ENCODE results near the gene CHCHD3.

Gene CHCHD3

DNA sequence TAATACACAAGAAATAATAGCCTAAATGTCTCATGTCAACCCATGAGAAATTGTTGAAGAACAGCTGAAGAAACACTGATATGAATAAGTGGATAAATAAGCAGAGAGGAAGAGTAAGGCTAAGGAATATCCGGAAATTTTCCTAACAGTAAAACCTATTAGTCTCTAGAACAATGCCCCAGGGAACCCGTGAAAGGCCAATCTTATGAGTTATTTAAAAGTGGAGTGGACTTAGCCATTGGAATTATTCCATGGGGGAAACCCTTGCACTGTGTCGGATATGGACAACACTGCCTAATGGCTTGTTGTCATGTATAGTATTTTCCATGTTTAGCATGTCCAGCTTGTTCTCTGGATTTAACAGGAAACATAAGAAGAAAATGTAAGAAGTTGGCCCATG lies 288.4 kb downstream of the CHCHD3 start:
- no peak for DNase-seq

DNA sequence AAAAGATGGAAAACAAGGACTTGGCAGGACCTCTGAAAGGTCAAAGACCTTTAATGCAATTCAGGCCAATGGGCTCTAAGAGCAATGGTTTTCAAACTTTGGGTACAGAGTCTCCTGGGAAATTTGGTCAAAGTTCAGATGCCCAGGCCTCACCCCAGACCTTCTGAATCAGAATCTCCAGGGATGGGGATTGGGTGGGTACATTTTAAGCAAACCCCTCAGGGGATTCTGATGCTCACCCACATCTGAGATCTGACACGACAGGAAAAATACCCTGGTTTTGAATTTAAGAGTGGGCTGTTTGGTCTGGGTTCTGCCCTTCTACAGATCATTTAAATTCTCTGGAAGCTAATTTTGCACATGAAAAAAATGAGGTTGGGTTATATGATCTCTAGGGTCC lies 290.9 kb downstream of the CHCHD3 start:
- DNase-seq, result no peak

DNA sequence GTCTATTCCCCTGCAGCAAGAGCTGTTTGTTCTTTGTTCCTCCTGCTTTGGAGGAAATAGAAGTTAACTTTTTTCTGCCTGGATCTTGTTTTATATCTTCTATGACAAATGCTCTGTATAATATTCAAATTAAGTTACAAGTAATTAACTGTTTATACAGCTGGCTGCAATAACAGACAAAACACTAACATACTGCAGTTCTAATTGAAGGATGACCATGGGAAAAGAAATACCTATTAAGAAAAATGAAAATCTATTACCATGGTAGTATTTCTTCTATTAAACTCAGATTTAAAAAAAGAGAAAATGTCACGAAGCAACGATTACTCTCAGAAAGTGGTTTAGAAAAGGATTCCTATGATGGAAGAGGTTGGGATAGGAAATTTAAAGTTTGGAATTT lies 291.8 kb downstream of the CHCHD3 start:
- no peak for DNase-seq

DNA sequence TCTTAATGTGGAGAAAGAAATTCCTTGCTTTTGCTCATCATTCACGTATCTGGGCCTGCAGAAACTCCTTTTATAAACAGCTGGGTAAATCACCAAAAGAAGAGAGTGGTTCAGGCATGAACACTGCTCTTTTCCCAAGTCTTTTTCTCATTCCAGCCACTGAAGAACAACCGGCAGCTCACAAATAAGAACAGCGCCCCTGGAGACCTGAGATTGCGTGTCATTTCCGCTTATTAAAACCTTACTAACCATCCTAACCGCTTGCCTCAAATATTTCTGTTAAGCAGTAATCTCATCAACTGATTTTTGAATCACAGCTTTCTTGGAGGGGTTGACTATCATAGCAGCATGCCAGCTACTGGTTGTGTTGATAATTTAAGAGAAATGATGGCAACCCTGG lies 292.6 kb downstream of the CHCHD3 start:
- no peak for DNase-seq

DNA sequence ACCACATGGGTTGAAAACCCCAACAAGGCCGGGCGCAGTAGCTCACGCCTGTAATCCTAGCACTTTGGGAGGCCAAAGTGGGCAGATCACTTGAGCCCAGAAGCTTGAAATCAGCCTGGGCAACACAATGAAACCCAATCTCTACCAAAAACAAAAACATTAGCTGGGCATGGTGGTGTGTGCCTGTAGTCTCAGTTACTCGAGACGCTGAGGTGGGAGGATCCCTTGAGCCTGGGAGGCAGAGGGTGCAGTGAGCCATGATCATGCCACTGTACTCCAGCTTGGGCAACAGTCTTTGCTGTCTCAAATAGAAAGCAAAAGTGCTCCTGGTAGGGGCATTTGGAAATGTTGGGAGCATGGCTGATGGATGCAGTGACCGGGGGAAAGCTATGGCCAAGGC lies 296.0 kb downstream of the CHCHD3 start:
- no peak for DNase-seq

DNA sequence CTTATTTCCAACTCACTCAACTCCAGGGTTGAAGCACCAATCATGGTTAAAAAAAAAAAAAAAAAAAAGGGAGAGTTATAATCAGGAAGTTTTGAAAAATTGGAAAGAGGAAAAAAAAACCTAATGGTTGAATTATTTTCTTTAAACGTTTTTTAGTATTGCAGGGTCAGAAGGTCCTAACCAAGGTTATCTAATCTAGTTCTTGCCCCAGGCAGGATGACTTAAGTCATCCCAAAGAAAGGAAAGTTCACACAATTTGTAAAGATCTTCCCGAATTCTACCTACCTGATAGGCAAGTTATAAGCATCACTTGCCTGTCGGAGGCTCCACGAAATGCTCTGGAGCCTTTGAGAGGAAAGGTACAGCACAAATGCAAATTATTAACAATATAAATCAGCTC lies 297.5 kb downstream of the CHCHD3 start:
- no peak for DNase-seq

DNA sequence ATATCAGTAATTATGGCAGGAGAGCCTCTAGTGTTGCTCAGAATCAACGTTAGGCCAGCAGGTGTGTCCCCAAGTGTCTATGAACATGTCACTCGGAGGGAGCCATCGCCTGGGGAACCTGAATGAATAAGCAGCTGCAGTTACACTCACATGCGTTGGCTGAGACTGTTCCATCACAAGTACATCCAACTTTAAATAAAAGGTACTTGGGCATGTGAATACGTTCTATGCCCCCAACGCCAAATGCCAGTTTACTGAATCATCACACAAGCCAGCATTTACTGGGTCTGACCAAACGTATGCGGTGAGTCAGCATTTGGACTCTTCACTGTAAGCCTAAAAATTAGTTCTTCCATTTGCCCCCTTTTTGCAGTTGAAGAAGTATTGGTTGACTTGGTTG lies 298.1 kb downstream of the CHCHD3 start:
- DNase-seq, result no peak

DNA sequence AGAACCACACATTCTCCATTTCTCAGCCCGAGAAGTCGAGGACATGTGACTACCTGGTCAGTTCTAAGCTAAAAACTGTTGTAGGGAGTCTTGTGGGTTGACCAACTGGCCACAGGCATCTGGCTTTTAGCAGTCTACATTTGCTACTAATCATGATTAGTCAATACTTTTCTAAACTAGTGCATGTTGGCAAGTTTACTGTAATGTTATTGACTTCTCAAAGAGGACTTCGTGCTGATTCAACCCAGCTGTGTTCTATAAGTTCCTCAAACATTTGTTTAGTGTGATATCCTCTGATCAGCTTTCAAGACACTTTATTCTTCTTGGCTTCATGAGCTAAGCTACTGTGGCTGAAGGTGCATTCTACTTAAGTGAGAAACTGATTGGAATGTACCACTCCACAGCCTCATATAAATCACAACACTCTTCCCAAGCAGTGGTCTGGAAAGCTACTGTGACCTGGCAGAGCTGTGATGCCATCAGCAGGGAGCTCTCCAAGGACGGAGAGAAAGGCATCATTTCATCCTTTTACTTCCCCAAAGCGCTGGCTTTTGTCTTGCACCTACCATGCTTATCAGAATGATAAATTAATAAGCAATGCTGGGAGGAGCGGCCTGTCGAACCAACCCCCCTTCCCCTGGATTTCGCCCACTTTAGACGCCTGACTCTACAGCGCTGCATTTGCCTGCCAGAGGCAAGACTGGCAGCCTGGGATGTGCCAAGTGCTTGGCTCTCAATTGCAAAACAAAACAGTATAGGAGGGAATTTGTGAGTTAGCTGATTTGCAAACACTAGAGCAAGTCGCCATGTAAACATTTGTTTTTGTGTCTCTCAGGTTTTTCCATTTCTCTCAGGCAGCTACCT lies 298.9 kb downstream of the CHCHD3 start:
- no peak for DNase-seq

DNA sequence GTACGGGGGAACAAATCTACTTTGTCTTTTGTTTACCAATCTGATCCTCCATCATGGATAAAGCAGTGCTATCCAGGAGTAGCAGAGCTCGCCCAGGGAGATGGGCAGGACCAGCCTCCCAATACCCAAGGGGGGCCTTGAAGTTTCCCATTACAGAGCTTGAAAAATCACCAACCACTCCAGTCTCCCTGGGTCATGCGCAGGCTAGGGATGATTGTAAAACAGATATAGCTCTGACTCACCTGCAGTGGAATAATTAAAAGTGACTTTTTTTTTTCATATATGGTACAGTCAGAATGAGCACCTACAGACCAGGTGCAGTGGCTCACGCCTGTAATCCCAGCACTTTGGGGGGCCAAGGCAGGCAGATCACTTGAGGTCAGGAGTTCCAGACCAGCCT lies 301.1 kb downstream of the CHCHD3 start:
- DNase-seq, result no peak

DNA sequence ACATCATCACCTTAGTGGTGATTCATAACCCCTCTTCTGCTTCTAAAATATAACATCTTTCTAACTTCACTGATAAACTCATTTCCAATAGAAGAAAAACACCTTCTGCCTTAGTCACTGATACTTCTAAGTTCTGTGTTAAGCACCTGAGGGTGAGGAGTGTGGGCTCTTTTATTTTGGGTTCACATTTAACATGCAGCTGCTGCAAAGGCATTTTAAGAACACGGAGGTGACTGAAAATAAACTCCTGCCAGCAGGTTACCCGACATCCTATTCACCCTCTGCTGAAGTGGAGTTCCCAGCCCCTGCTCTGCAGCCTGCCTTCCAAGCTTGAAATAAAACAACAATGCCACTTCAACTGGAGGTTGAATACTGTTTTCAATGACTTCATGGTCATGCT lies 302.7 kb downstream of the CHCHD3 start:
- no peak for DNase-seq

DNA sequence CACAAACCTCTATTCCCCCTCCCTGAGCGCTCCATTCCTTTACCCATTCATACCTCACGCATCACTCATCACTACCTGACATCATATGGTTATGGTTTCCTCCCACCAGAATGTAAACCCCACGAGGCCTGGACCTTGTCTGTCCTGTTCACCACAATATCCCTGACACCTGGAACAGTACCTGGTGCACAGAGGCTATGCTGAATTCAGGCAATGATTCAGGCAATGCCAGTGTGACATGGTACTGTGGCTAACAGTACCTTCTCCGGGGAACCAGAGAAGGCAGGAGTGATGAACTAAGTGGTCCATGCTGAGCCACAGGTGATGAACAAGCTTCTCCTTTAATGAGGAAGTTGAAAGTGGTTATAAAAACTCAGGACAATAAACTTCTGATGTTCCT lies 303.1 kb downstream of the CHCHD3 start:
- no peak for DNase-seq

DNA sequence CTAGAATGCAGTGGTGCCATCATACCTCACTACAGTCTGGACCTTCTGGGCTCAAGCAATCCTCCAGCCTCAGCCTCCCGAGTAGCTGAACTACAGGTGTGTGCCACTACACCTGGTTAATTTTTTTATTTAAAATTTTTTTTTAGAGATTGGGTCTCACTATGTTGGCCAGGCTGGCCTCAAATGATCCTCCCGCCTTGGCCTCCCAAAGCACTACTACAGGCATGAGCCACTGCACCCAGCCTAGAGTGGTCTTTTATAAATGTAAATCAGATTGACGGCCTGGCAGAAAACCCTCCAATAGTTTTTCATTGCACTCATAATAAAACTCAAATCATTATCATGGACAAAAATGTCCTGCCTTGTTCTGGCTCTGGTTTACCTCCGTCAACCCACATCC lies 303.9 kb downstream of the CHCHD3 start:
- DNase-seq, result no peak

DNA sequence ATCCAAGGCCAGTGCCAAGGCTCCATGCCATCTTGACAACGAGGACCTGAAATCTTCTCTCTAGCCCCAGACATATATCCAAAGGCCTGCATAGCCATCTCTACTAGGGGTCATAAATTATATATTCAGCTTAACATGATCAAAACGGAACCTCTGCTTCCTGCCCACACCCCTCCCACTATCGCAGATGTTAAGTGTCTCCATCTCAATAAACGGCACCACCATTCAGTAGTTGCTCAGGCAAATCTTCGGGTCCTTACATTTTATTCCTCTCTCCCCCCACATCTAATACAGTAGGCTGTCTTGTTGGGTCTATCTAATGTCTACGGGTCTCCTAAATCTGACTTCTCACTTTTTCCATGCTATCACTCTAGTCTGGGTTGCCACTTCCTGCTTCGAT lies 304.5 kb downstream of the CHCHD3 start:
- no peak for DNase-seq

DNA sequence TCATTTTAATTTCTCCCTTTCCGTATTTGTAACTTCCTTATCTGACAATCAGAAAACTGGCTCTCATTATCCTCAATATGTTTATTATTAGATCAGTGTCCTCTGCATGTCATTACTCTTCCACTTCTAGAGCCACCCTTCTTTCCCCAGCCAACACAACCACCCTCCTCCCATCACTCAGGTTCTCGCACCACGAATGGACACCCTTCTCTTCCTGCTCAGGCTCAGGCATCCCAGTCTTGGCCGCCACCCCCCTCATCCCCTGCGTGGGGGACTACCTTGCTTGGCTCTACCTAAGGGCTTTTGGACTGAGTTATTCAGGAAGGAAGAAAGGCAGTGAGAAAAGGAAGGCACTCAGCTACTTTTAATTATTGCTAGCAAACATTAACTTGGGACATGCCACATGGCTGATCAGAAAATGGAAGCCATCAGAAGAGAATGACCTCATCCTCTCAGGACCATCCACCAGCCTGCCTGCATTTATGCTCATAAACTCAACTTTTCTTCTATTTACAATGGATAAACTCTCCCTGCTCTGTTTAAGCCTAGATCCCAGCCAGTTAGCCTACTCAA lies 305.8 kb downstream of the CHCHD3 start:
- DNase-seq, result no peak

DNA sequence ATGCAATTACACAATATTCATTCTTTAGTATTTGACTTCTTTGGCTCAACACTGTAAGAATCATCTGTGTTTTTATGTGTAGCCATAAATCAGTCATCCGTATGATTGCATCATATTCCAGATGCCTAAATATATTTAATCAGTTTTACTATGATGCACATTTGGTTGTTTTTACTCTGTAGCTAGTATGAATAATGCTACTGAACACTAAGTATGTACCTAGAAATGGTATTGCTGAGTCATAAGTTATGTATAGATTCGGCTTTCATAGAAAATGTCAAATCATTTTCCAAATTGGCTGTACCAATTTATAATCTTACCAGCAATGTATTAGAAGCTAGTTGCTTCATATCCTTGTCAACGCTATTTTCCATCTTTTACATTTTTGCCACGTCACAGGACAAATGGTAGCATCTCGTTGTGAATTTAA lies 308.3 kb downstream of the CHCHD3 start:
- DNase-seq, result no peak

DNA sequence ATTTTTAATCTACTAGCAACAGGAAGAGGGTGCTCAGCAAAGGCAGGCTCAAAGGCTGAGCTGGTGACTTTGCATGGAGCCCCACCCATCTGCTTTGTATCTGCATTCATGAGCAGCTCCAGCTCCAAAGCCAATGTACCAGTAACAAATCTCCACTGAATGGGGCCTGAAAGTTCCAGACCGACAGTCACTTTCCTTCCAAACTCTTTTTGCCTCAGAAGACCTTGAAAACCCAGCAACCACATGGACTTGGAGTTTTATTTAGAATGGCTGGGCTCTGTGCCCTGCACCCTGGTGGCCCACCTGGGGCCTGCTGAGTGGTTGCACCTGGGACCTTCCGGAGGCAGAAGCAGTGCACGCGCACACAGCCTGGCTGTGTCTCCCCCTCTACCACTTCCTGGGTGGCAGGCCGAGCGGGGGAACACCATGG lies 310.6 kb downstream of the CHCHD3 start:
- DNase-seq, result no peak

DNA sequence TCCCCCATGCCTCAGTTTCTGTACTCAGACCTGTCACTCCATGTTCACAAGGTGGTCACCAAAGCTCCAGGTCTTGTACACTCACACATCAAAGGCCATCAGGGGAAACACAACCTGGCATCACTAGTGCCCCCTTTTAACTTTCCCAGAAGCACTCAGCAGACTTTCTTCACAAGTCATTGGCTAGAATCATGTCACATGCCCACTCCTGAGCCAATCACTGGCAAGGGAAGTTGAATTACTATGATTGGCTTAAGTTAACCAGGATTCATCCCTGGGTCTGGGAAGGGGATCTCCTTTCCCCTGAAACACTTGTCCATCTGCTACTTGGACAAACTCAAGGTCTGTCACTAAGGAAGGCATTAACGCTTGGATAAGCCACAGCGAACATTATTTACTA lies 311.8 kb downstream of the CHCHD3 start:
- no peak for DNase-seq

DNA sequence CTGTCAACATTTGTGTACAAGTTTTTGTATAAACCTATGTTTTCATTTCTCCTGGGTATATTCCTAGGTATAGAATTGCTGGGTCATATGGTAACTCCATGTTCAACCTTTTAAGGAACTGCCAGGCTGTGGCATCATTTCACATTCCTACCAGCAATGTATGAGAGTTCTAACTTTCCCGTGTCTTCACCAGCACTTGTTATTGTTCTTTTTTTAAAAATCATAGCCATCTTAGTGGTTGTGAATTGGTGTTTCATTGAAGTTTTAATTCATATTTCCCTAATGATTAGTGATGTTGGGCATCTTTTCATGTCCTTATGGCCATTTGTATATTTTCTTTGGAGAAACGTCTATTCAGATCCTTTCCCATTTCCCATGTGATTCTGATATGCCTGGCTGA lies 312.6 kb downstream of the CHCHD3 start:
- DNase-seq, result no peak

DNA sequence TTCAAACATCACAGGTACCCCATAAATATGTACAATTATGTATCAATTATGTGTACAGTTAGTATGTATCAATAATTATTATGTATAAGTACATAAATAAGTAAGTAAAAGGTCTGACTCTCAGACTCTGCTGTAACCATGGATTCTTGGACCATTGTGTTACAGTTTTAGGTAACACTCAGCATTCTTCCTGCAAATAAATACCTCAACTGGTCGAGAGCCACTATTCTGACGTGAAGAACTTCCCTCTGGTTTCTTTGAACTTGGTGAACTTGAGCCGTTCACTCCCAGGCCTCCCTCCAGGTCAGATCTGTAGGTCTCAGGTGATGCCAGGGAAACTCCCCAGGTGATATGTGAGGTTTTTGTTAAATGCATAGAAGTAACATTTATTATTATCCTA lies 313.8 kb downstream of the CHCHD3 start:
- DNase-seq, result no peak

DNA sequence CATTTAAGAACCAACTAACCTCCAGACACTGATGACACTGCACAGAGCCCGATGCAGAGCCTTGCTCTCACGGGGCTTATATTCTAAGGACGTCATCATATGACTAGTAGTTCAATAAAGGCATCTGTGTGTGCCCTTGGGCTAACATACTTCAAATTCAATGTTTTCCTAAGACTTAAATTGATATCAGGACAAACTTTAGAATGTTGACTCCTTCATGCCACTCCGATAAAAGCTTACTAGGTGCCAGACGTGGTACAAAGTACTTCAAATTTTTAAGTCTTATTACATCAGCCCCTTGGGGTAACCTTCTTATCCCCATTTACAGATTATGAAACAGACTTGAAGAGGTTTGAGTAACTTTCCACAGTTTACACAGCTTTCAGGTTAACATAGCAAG lies 314.5 kb downstream of the CHCHD3 start:
- DNase-seq, result no peak

DNA sequence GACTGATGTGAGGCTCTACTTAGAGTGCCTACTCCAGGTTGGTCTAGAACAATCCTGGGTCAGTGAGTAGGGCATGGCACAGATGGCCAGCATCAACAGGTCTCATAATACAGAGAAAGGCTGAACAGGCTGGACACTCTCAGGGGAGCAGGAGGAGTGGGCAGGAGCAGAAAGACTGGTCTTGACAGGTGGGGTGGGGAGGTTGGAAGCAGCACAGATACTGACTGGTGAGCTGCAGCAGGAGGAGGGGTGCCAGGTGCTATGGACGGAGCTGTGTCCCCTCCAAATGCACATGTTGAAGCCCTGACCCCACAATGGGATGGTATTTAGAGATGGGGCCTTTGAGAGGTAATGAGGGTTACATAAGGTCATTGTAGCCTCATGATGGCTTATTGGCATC lies 315.2 kb downstream of the CHCHD3 start:
- no peak for DNase-seq

DNA sequence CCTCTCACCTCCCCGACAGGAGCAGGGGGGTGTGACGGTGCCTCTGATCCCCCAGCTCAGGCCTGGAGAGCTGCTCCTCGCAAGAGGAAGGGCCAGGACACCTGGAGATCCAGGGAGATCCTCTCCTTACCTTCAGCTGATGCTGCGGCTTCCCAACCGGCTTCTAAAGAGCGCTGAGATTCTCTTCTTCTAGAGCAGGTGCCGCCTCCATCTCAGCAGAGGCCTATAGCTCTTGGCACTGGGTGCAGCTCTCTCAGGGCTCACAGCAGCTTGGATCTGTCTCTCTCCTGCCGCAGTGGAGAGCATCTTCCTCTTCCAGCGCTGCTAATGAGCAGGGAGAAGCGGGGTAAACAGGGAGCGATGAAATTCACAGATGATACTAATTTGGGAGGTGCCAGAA lies 316.0 kb downstream of the CHCHD3 start:
- DNase-seq, result no peak

DNA sequence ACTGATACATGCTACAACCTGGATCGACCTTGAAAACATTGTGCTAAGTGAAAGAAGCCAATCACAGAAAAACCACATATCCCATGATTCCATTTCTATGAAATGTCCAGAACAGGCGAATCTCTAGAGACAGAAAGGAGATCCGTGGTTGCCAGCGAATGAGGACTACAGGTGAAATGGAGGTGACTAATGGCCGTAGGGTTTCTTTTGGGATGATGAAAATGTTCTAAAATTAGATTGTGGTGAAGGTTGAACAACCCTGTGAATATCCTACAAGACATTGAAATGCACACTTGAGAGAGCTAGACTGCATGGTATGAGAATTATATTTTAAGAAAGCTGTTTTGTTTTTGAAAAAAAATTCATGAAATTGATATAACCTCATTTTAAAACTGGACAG lies 317.1 kb downstream of the CHCHD3 start:
- no peak for DNase-seq

DNA sequence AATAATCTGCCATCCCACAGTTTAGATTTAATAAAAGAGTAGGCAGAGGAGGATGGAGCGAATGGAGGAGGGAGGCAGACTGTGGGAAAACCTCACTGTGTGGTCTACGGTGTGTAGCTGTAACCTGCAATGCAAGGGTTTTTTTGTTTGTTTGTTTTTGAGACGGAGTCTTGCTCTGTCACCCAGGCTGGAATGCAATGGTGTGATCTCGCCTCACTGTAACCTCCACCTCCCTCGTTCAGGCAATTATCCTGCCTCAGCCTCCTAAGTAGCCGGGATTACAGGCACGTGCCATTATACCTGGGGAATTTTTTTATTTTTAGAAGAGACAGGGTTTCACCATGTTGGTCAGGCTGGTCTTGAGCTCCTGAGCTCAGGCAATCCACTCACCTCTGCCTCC lies 321.0 kb downstream of the CHCHD3 start:
- DNase-seq, result no peak

DNA sequence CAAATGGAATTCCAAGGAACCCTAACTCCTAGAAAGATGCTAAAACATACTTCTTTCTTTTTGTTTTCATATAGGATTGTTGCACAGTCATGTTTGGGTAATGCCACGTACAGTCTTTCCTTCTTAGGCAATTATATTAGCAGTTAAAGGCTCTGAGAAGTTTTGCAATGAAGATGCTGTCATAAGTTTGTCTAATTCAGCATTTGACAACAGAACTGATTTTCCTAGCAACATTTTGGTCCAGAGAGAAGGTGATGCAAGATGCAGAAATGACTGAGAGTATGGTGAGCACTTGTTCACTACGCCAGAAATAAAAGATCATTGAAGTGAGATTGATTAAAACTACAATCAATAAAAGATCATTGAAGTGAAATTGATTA lies 321.7 kb downstream of the CHCHD3 start:
- no peak for DNase-seq

Measured in SIG-M5 (cell line).